ENCODE results near the gene AGPS. TPM values are rescaled to one million over a fixed set of nuclear protein-coding genes. Genes with fewer than 3 reads are reported as not detected.

Gene AGPS
- polyA plus RNA-seq, 4 donors, result 41.6 to 63.5 (median 51.3) TPM

DNA sequence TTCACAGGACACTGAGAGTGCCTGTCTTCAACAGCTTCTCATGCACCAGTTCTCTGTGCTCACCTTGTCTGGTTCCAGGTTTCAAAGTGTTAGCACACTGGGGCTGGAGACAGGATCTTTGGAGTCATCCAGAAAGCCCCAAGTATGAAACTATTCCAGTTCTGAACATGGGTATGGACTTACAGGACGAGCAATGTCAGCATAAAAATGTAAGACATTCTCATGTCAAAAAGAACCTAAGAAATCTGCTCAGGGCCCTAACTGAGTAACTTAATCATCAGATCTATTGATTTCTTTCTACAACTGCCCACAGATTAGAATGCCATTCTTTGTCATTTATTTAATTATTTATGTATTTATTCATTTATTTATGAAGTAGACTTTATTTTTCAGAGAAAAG is 184.5 kb downstream of the AGPS start:
- no peak for DNase-seq (ENCODE audit: low read depth in 4 of 4, low spot score in 3 of 4)

DNA sequence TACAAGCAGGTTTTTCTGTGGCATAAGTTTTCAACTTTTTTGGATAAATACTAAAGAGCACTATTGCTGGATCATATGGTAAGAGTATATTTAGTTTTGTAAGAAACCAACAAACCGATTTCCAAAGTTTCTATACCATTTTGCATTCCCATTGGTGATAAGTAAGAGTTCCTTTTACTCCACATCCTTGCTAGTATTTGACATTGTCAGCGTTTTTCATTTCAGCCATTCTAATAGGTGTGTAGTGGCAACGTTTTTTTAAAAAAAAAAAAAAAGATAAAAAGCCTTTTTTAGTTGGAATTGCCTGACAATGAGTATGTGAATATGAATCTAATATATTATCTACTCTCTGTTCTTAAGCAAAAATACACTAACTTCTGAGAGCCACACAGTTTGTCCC is 185.9 kb downstream of the AGPS start:
- DNase-seq (ENCODE audit: low read depth in 4 of 4, low spot score in 3 of 4), result no peak

DNA sequence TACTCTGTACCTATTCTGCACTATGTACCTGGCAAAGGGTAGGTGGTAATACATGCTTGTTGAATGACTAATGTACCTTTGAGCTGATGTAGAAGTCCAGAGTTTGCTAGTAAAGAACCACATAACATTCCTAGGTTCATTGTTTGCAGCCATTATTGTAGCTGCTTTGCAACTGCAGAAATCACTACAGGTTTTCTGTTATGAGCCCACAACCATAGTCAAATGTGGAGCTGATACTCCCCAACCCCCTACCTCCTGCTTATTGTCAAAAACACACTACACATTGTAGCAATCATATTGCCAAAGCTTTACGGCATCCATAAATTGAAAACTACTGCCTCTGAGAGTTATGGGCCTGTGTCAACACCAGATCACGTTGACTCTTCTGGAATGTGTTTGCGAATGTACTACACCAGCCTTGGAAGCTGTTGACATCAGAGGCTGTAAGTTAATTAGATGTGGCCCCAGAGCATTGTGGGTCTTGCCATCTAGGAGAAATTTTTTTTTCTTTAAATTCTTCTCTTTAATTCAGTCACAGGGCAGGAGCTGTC is 187.0 kb downstream of the AGPS start:
- DNase-seq (ENCODE audit: low read depth in 4 of 4, low spot score in 3 of 4), result no peak

DNA sequence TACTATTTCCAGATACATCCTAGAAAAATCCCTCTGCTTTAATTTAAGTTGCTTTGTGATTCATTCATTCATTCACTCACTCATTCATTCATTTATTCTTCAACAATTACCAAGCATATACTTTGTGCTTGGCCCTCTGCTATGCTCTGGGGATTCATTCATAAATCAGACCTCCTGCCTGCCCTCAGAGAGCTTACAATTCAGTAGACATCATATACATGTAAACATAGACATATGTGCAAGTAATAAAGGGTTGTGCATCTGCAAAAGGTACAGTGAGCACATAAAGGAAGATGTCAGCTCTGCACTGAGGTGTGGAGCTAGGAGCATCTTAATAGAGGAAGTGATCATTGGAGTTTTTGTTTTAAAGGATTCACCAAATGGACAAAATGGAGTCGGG is 189.4 kb downstream of the AGPS start:
- no peak for DNase-seq (ENCODE audit: low read depth in 4 of 4, low spot score in 3 of 4)

DNA sequence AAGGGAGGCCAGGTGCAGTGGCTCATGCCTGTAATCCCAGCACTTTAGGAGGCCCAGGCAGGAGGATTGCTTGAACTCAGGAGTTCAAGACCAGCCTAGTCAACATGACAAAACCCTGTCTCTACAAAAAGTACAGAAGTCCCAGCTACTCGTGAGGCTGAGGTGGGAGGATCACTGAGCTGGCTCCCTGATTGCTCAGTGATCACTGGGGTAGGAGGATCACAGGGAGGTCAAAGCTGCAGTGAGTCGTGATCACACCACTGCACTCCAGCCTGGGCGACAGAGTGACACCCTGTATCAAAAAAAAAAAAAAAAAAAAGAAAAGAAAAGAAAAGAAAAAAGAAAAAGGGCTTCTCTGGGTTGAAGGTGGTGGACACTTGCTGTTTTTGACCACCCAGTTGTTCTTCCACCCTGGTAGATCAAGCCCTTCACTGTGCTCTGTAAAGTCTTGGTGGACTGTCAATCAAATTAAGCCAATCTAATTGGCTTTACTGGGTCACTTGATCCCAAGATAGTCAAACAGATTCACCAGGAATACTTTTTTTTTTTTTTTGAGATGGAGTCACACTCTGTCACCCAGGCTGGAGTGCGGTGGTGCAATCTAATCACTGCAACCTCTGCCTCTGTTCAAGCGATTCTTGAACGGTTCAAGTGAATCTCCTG is 191.6 kb downstream of the AGPS start:
- DNase-seq (ENCODE audit: low read depth in 4 of 4, low spot score in 3 of 4), result no peak

DNA sequence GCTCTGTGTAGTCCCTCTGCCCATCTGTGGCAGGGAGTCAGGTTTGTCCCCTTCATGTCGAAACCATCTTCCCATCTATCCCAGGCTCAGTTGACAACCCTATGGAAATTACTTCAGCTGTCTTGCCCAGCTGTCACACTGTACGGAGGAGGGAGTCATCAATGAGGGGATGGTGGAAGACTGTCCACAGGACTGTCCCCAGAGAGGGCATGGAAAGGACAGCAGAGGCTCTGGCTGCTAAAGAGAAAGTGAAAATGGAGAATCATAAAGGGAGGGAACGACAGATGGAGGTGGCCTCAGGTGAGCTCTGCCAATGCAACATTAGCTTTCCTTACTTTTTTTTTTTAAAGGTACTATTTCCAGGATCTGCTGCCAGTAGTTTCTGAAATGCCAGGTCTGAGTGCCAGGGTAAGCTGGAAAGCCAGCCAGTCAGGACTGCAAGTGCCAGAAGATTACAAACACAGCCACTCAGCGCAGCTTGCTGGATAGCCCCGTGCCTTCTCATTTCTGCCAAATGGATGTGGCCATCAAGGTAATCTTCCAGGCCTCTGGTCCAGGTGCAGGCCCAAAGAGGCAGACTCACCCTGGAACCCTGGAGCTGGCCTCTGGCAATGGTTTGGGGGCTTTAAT is 192.8 kb downstream of the AGPS start:
- DNase-seq (ENCODE audit: low read depth in 4 of 4, low spot score in 3 of 4), result no peak

DNA sequence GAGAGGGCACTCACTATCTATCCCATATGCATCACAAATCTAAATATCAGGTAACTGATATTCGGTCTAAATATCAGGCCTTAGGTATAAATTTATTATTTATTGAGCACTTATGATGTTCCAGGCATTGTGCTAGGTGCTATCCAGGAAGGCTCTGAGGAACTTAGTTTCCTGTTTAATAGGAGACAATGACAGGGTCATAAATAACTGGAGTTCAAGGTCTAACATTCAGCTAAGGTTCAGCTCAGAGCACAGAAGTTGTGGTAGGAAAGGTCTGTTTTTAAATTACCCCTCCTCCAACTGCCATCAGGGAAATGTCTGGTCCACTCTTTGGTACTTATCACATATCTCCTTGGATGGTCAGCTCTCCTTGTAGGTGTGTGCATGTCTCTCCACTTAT is 193.6 kb downstream of the AGPS start:
- no peak for DNase-seq (ENCODE audit: low read depth in 4 of 4, low spot score in 3 of 4)

DNA sequence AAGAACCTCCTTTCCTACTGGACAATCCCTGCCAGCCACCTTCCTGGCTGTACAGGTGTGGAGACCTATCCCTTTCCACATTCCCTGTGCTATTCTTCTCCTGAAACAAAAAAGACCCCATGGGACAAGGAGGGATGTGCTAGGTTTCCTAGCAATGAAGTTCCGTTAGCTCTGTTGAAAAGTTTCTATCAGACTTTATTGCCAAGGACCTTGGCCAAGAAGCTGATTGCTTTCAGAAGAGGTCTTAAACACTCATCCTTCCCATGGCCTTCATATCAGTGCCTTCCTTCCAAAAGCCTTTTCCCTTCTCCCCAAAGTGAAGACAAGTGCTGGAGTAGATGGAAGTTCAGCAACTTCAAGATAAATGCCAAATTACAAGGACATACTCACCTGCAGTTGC is 194.8 kb downstream of the AGPS start:
- no peak for DNase-seq (ENCODE audit: low read depth in 4 of 4, low spot score in 3 of 4)

DNA sequence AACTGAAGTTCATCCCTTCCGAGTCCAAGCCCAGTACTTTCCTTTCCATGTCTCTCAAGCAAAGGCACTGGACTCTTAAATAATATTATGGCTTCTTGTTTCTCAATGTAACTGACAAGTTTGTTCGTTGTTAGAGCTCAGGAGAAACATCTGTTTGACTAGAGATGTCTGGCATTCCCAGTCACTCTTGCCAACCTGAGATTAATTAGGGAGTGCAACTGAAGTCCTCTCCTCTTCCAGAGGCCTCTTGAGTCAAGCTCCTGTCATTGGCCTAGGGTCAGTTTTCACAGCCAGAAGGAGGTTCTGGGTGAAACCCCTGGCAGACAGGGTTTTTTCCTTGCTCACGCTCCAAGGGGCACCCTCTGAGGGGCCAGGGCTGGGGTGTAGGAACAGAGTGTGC is 196.1 kb downstream of the AGPS start:
- DNase-seq (ENCODE audit: low read depth in 4 of 4, low spot score in 3 of 4), result no peak

DNA sequence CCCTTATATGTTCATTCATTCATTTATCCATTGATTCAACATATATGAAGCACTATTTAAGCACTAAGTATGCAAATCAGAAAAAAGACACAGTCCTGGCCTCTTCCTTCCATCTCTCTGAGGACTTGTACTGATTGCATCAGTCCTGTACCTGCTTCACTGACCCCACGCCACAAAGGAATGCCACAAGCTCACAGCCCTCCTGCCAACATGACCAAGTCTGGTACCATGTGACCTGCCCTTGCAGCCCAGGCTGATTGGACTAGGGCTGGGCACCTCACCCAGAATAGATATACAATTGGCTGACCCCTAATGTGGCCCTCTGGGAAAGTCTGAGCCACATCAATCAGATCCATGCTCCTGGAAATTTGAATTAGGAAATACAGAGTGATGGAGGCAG is 196.6 kb downstream of the AGPS start:
- no peak for DNase-seq (ENCODE audit: low read depth in 4 of 4, low spot score in 3 of 4)

DNA sequence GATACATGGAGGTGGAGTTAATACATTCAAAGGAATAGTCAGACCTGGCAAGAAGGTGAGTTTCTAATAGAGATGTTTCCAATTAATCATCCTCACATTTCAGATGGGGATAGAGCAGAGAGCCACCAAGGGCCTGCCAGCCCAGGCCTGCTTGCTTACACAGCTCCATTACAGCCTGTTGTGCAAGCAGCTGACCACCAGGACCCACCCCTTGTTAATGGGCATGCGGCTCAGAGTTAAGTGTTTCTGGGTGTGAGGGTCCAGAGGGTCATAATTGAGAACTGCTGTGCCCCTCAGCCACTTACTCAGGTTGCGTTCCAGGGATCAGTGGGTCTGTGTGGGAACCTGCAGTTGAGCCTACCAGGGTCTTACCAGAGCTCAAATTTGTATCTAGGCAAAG is 199.8 kb downstream of the AGPS start:
- DNase-seq (ENCODE audit: low read depth in 4 of 4, low spot score in 3 of 4), result no peak

DNA sequence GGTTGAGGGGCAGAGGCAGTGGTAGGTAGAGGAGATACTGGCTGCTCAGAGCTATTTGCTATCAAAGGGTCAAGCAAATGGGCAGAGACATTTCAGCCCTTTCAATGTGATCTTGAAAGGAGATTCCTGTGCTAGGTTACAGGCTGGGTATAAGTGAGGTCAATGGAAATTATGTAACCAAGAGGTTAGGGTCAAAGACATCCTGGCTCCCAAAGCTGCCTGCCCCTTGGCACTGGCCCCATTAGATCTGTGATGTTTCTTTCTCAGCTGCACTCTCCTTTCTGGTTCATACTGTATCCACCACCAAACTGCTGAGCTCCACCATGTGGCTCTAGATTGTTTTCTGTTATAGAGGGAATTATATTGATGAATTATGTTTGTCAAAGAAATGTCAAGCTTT is 200.4 kb downstream of the AGPS start:
- DNase-seq (ENCODE audit: low read depth in 4 of 4, low spot score in 3 of 4), result no peak

DNA sequence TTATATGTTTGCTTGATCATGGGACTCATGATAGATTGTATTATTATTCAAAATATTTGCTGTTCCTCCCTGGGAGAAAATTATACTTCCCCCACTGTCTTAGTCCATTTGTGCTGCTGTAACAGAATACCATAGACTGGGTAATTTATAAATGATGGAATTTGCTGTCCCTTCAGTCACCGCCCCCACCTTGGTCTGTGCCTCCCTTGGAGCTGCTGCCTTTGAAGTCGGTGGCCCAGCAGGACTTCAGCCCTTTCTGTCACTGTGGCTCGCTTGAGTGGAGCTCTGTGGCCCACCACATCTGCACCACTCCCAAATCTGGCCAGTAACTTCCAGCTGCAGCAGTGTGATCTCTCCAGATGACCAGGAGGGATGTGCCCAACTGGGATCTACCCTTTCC is 200.8 kb downstream of the AGPS start:
- no peak for DNase-seq (ENCODE audit: low read depth in 4 of 4, low spot score in 3 of 4)

Other genes with a start within 250 kb of the AGPS start
- 100 to 1,000 TPM; 502 to 720 (median 604) TPM for gene HNRNPA3, start 180.0 kb upstream of the AGPS start, polyA plus RNA-seq (ENCODE audit: insufficient read length in 4 of 4)
- 100 to 1,000 TPM; 124 to 191 (median 163) TPM for gene NFE2L2, start 128.0 kb upstream of the AGPS start, polyA plus RNA-seq (ENCODE audit: insufficient read length in 4 of 4)